Stomach (tissue), 19 donors: Measurements from ENCODE around the gene IGSF11. TPM values are rescaled to one million over a fixed set of nuclear protein-coding genes. Genes with fewer than 3 reads are reported as not detected.
"Not testable (repeated sequence)": the region's sequence is repeated elsewhere in the genome, so short reads cannot be mapped to it uniquely, and the experiment has no call there.

Experiments used
- DNase-seq, 2 donors: peaks; one replicate each; pipeline versions ENCODE4 v3.0.0 to v3.0.0-alpha.2; 2013 to 2019
- H3K27ac ChIP-seq, 5 donors: fragments of 200-600 bp in 4 of 5; sonication (generic) in 4 of 5; one replicate each; pipeline ENCODE4 v1.5.1; 2013 to 2019; ENCODE audit warnings: mild to moderate bottlenecking in 1 of 5, moderate library complexity in 1 of 5
- H3K27me3 ChIP-seq, 3 donors: fragments of 200-600 bp; sonication (generic); one replicate each; pipeline ENCODE4 v1.5.1; 2017 to 2019; ENCODE audit warnings: mixed run types in 1 of 3
- H3K36me3 ChIP-seq, 4 donors: fragments of 200-600 bp; sonication (generic); 1 replicate in 3 of 4; 2 replicates in 1 of 4; pipeline ENCODE4 v1.5.1; 2016 to 2019
- H3K4me1 ChIP-seq, 4 donors: fragments of 200-600 bp; sonication (generic); one replicate each; pipeline ENCODE4 v1.5.1; 2016 to 2019
- H3K4me3 ChIP-seq, 4 donors: fragments of 200-600 bp; sonication (generic) in 3 of 4; one replicate each; pipeline ENCODE4 v1.5.1; 2016 to 2019; ENCODE audit warnings: mild to moderate bottlenecking in 1 of 4
- H3K9me3 ChIP-seq, 4 donors: fragments of 200-600 bp; sonication (generic); one replicate each; pipeline ENCODE4 v1.5.1; 2016 to 2019
- EP300 ChIP-seq: sonication (generic); formaldehyde crosslinking; IDR thresholded peaks from one replicate; pipeline ENCODE4 v1.6.1; 2017; ENCODE audit warnings: antibody characterized with exemption
- POLR2A ChIP-seq, 4 donors: fragments of 450-650 bp; IDR thresholded peaks; one replicate each; pipeline ENCODE4 v1.6.1; 2016; ENCODE audit warnings: antibody characterized with exemption in 4 of 4, control low read depth in 2 of 4, mild to moderate bottlenecking in 1 of 4, moderate library complexity in 1 of 4
- POLR2AphosphoS5 ChIP-seq, 3 donors: sonication (generic); formaldehyde crosslinking; IDR thresholded peaks; one replicate each; pipeline ENCODE4 v1.6.1; 2016; ENCODE audit warnings: antibody characterized with exemption in 3 of 3
- WGBS, 5 donors: extraction: QIAGEN DNeasy Blood & Tissue Kit in 3 of 5; methylation state at CpG; one replicate each; pipeline versions ENCODE4 v1.1.5 to v1.1.7; 2013 to 2018; 5-methylcytosine and 5-hydroxymethylcytosine counted together
- intact Hi-C: fragments of 100-400 bp; cut with DNase I; formaldehyde crosslinking; loops from one replicate; pipeline ENCODE4 v1.15.1; 2023; ENCODE audit warnings: low total_unique reads
- long read RNA-seq, 10 donors: transcript quantifications; one replicate each; lab custom pipeline, GENCODE V29; 2026
- polyA plus RNA-seq, 3 donors: library from polyadenylated mRNA; stranded (reverse); fragments of 200-250 nt; gene quantifications; one replicate each; pipeline ENCODE4 v1.2.3, GENCODE V29; 2013
- total RNA-seq, 5 donors: library from RNA; depleted of rRNA; stranded (reverse); fragments of >200 nt; gene quantifications; one replicate each; pipeline versions ENCODE4 v1.1.0 to v1.2.3, GENCODE V29; 2014 to 2016
- TF ChIP-seq, protein P1 (sequence below), 7 experiments: fragments of 450-650 bp in 4 of 7; fragments of 200-600 bp in 3 of 7; sonication (generic) in 3 of 7; IDR thresholded peaks; one replicate each; pipeline ENCODE4 v1.5.1; 2016 to 2019; ENCODE audit warnings: antibody characterized with exemption in 7 of 7, control low read depth in 2 of 7, mild to moderate bottlenecking in 1 of 7
- donor health status: healthy with polysubstance abuse.
- donor health status: Bipolar disorder and iron deficiency.
- donor health status: healthy.

Gene IGSF11, protein sequence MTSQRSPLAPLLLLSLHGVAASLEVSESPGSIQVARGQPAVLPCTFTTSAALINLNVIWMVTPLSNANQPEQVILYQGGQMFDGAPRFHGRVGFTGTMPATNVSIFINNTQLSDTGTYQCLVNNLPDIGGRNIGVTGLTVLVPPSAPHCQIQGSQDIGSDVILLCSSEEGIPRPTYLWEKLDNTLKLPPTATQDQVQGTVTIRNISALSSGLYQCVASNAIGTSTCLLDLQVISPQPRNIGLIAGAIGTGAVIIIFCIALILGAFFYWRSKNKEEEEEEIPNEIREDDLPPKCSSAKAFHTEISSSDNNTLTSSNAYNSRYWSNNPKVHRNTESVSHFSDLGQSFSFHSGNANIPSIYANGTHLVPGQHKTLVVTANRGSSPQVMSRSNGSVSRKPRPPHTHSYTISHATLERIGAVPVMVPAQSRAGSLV
- total RNA-seq (10 to 100 TPM in 1 of 5 donors, 1 to 10 TPM in 1, under 1 TPM in 1, not detected in 2; 0.58 to 77.7 (median 9.5) TPM), polyA plus RNA-seq (under 1 TPM in 1 of 3 donors, not detected in 2; 0.55 TPM)
- long read RNA-seq, donor 1, partial matches to known transcripts, result 32 of 32 reads
- long read RNA-seq, donor 1, other reads (novel, unspliced or antisense), result 0 of 32 reads
- long read RNA-seq, donor 2, result 0 reads
- long read RNA-seq, donor 3, result 0 reads
- long read RNA-seq, donor 4, result 0 reads
- long read RNA-seq, donor 5, result 0 reads
- long read RNA-seq, donor 6, result 0 reads
- long read RNA-seq, donor 7, partial matches to known transcripts, result 0 of 1 reads
- long read RNA-seq, donor 7, other reads (novel, unspliced or antisense), result 0 of 1 reads
- long read RNA-seq, donor 8, result 0 reads
- long read RNA-seq, donor 9, result 0 reads
- long read RNA-seq, donor 10, result 0 reads

DNA sequence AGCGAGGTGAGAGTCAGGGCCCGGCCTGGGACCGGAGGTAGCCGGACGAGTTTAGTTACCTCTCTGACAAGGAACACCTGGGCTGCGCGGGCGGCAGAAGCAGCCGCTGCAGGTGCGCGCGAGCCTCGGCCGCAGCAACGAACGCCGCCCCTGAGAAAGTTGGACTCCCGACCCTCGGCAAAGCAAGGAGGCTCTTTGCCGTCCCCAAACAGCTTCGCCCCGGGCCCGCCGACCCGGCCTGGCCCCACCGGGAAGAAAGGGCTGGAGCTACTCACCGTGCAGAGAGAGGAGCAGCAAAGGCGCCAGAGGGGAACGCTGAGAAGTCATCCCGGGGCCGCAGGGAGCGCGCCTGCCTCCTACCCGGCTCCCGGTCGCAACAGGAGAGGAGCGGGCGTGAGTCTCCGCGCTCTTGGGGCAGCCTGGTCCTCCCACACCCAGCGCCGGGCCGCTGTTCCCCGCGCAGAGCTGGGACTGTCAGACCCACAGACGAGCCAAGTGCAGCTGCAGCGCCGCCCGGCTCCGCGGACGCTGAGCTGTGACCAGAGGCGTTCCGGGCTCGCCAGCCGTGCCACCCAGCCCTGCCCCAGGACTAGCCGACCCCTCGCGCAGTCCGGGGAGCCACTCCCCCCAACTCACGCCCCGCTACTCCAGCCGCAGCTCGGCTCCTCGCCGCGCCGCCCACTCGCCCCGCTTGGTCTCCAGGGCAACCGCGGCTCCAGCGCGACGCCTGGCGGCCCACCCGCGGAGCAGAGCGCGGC lies at the start of gene IGSF11:
Gene IGSF11 (minus strand): TSS at position 591 of the 758 bp plus-strand sequence. CDS start 264 bp downstream, at position 327.
- Histone ChIP-seq H3K9me3 (no peaks in the 10 kb centered on the region), H3K27me3 (peaks cover 0 to 55% (median 29%) of the 10 kb centered on the region in 3 donors), H3K4me1 (peaks cover 0 to 19% (median 12%) of the 10 kb centered on the region in 4 donors), H3K4me3 (peak within 1 kb of the TSS; percentile 57 to 82 (median 67)), H3K36me3 (no peaks in the 10 kb centered on the region), H3K27ac (peak within 1 kb of the TSS in 2 of 5 donors; percentile 45 to 54)
- intact Hi-C loops, result no loop called here
- TF ChIP-seq EP300, result no peak
- TF ChIP-seq, protein P1, sequence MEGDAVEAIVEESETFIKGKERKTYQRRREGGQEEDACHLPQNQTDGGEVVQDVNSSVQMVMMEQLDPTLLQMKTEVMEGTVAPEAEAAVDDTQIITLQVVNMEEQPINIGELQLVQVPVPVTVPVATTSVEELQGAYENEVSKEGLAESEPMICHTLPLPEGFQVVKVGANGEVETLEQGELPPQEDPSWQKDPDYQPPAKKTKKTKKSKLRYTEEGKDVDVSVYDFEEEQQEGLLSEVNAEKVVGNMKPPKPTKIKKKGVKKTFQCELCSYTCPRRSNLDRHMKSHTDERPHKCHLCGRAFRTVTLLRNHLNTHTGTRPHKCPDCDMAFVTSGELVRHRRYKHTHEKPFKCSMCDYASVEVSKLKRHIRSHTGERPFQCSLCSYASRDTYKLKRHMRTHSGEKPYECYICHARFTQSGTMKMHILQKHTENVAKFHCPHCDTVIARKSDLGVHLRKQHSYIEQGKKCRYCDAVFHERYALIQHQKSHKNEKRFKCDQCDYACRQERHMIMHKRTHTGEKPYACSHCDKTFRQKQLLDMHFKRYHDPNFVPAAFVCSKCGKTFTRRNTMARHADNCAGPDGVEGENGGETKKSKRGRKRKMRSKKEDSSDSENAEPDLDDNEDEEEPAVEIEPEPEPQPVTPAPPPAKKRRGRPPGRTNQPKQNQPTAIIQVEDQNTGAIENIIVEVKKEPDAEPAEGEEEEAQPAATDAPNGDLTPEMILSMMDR (IDR thresholded peaks at IDR 0.05), result peak in 1 of 7 experiments; percentile 51
- TF ChIP-seq POLR2A (IDR thresholded peaks at IDR 0.05), result no peak
- DNase-seq, result peak; percentile 50 to 92
- WGBS, 5 donors, result 0 to 1% (median 1%) methylated on average over 22 to 80 of the region's 80 CpGs

DNA sequence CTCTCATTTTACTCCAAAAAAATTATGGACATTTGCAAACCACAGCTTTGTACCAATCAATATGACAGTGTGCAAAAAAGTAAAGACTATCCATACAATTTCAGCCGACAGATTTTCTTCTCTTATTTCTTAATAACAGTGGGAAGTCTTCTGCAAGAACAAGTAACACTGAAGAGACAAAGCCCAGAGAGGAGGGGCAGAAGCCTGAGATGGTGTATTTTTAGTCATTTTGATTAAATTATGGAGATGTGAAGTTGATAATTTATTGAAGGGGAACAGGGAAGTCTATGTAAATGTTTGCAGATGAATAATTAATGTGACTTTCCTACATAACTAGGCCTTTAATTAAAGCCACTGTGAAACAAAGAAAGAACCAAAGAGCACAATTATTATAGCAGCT lies 45.7 kb upstream of the IGSF11 start:
- Histone ChIP-seq H3K4me3 (no peak overlapping the region), H3K36me3 (no peaks in the 10 kb centered on the region), H3K27ac (no peak overlapping the region), H3K27me3 (peaks cover 0 to 3% (median 0%) of the 10 kb centered on the region in 3 donors), H3K4me1 (no peaks in the 10 kb centered on the region), H3K9me3 (peaks cover 0 to 11% (median 6%) of the 10 kb centered on the region in 4 donors)
- TF ChIP-seq EP300, result no peak
- TF ChIP-seq, protein P1 (IDR thresholded peaks at IDR 0.05), result no peak
- TF ChIP-seq POLR2A (IDR thresholded peaks at IDR 0.05), result no peak
- no peak for TF ChIP-seq POLR2AphosphoS5 (IDR thresholded peaks at IDR 0.05)
- no peak for DNase-seq
- WGBS, 5 donors, result 83 to 94% (median 89%) methylated on average over 1 of the region's 1 CpG
- intact Hi-C loops, result no loop called here

DNA sequence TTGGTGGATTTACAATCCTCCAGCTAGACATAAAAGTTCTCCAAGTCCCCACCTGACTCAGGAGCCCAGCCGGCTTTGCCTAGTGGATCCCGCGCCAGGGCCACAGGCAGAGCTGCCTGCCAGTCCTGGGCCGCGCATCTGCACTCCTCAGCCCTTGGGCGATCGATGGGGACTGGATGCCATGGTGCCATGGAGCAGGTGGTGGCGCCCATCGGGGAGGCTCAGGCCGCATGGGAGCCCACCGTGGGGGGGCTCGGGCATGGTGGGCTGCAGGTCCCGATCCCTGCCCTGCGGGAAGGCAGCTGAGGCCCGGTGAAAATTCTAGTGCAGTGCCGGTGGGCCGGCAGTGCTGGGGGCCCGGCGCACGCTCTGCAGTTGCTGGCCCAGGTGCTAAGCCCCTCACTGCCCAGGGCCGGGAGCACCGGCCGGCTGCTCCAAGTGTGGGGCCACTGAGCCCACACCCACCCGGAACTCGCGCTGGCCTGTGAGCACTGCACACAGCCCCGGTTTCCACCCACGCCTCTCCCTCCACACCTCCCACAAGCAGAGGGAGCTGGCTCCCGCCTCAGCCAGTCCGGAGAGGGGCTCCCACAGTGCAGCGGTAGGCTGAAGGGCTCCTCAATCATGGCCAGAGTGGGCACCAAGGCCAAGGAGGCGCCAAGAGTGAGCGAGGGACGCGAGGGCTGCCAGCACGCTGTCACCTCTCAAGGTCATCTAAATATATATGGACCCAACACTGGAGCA lies 38.8 kb upstream of the IGSF11 start:
- Histone ChIP-seq H3K9me3 (peaks cover 0 to 24% (median 10%) of the 10 kb centered on the region in 4 donors), H3K27me3 (no peaks in the 10 kb centered on the region), H3K4me3 (no peak overlapping the region), H3K27ac (no peak overlapping the region), H3K4me1 (no peaks in the 10 kb centered on the region), H3K36me3 (no peaks in the 10 kb centered on the region)
- no peak for DNase-seq
- no peak for TF ChIP-seq EP300
- TF ChIP-seq POLR2AphosphoS5 (IDR thresholded peaks at IDR 0.05), result no peak
- no peak for TF ChIP-seq POLR2A (IDR thresholded peaks at IDR 0.05)
- TF ChIP-seq, protein P1 (IDR thresholded peaks at IDR 0.05), result no peak
- intact Hi-C loops, result no loop called here
- 88 to 96% (median 93%) methylated on average over 4 to 36 of the region's 36 CpGs for WGBS, 5 donors

DNA sequence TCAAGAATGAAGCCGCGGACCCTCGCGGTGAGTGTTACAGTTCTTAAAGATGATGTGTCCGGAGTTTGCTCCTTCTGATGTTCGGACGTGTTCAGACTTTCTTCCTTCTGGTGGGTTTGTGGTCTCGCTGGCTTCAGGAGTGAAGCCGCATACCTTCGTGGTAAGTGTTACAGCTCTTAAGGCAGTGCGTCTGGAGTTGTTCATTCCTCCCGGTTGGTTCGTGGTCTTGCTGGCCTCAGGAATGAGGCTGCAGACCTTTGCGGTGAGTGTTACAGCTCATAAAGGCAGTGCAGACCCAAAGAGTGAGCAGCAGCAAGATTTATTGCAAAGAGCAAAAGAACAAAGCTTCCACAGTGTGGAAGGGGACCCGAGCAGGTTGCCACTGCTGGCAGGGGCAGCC lies 37.8 kb upstream of the IGSF11 start:
- DNase-seq, H3K4me1 ChIP-seq, H3K36me3 ChIP-seq, H3K27me3 ChIP-seq, H3K4me3 ChIP-seq, intact Hi-C loops, H3K27ac ChIP-seq: not testable (repeated sequence)
- WGBS, 5 donors, result 90 to 97% (median 94%) methylated on average over 15 of the region's 15 CpGs
- peaks cover 0 to 20% (median 6%) of the 10 kb centered on the region in 4 donors for H3K9me3 ChIP-seq
